WERI-Rb-1 (cell line): Measurements from ENCODE around the gene WDR11.

ENCODE experiments used
- DNase-seq: peaks from one replicate; pipeline ENCODE4 v3.0.0-alpha.2; 2020
- H3K27ac ChIP-seq: fragments of 250-450 bp; sonication (Bioruptor Pico); 2 replicates; pipeline ENCODE4 v1.5.1; 2020; ENCODE audit warnings: mild to moderate bottlenecking, moderate library complexity
- H3K27me3 ChIP-seq: fragments of 250-450 bp; sonication (Bioruptor Pico); 2 replicates; pipeline ENCODE4 v1.5.1; 2021; ENCODE audit warnings: mild to moderate bottlenecking, low read depth, moderate library complexity; ENCODE audit not compliant: insufficient read depth, severe bottlenecking
- H3K36me3 ChIP-seq: fragments of 250-450 bp; sonication (Bioruptor Pico); 2 replicates; pipeline ENCODE4 v1.5.1; 2020; ENCODE audit warnings: mild to moderate bottlenecking, moderate library complexity
- H3K4me3 ChIP-seq: 2 replicates; pipeline ENCODE4 v1.5.1; 2011; ENCODE audit warnings: low read depth, mild to moderate bottlenecking, control low read depth, low read length
- H3K9me3 ChIP-seq: fragments of 250-450 bp; sonication (Bioruptor Pico); 2 replicates; pipeline ENCODE4 v1.5.1; 2021; ENCODE audit warnings: mild to moderate bottlenecking, moderate library complexity; ENCODE audit not compliant: severe bottlenecking
- CTCF ChIP-seq: IDR thresholded peaks from 2 replicates; pipeline ENCODE4 v1.5.1; 2011; ENCODE audit warnings: low read depth, mild to moderate bottlenecking, control low read depth, inconsistent platforms, low read length

The WDR11 gene

DNA sequence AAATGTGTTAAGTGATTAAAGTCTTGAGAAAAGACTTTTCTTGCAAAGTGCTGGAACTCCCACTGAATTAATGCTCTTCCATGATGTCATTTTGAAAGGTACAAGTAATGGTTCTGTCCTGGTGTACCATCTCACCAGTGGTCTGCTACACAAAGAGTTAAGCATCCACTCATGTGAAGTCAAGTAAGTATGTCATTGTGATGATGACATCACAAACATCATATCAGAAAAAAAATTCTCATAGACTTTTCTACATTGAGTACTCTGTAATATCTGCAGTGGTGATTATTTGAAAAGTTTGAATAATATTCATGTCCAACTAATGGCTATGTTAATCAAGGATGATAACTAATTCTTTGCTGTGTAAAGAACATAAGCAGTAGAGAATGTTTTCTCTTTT lies 22.6 kb downstream of the WDR11 start:
- Histone ChIP-seq H3K27ac (no peak overlapping the region), H3K9me3 (no peaks in the 10 kb centered on the region), H3K4me3 (no peak overlapping the region), H3K36me3 (peaks cover 3% of the 10 kb centered on the region), H3K27me3 (no peaks in the 10 kb centered on the region)
- TF ChIP-seq CTCF: no peak
- no peak for DNase-seq

GRCh38 chr10:120883071-120883470 lies 31.9 kb downstream of the WDR11 start:
- Histone ChIP-seq H3K27me3 (no peaks in the 10 kb centered on the region), H3K4me3 (no peak overlapping the region), H3K36me3 (no peaks in the 10 kb centered on the region), H3K9me3 (no peaks in the 10 kb centered on the region), H3K27ac (no peak overlapping the region)
- no peak for TF ChIP-seq CTCF
- DNase-seq: no peak

DNA sequence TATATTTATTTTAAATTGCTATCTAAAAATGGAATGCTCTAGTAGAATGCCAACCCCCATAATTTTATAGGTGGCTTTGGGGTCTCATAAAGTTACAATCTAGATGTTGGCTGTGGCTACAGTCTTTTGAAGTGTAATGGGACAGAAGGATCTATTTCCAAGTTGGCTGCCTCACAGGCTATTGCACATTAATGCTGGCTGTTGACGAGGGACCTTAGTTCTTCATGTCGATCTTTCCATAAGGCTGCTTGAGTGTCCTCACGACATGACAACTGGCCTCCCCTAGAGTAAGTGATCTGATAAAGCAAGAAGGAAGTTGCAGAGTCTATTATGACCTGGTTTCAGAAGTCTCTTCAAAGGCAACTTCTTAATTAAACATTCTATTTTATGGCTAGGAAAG lies 36.3 kb downstream of the WDR11 start:
- Histone ChIP-seq H3K36me3 (no peaks in the 10 kb centered on the region; the same call in 1 of the 2 replicates), H3K27me3 (no peaks in the 10 kb centered on the region), H3K4me3 (no peak overlapping the region), H3K27ac (no peak overlapping the region), H3K9me3 (no peaks in the 10 kb centered on the region)
- no peak for TF ChIP-seq CTCF
- no peak for DNase-seq

- no peak overlapping the region for H3K4me3 ChIP-seq
- no peak for DNase-seq
- no peaks in the 10 kb centered on the region; the same call in 1 of the 2 replicates for H3K36me3 ChIP-seq
- no peaks in the 10 kb centered on the region for H3K27me3 ChIP-seq
- H3K9me3 ChIP-seq: no peaks in the 10 kb centered on the region
- no peak for TF ChIP-seq CTCF
- H3K27ac ChIP-seq: no peak overlapping the region
Measured at GRCh38 chr10:120891365-120891764, 40.2 kb downstream of the WDR11 start.

GRCh38 chr10:120894556-120894955 lies 43.4 kb downstream of the WDR11 start:
- no peaks in the 10 kb centered on the region for H3K9me3 ChIP-seq
- no peak overlapping the region for H3K4me3 ChIP-seq
- no peak for TF ChIP-seq CTCF
- no peaks in the 10 kb centered on the region for H3K27me3 ChIP-seq
- DNase-seq: no peak
- no peak overlapping the region for H3K27ac ChIP-seq
- H3K36me3 ChIP-seq: no peaks in the 10 kb centered on the region; the same call in 1 of the 2 replicates

DNA sequence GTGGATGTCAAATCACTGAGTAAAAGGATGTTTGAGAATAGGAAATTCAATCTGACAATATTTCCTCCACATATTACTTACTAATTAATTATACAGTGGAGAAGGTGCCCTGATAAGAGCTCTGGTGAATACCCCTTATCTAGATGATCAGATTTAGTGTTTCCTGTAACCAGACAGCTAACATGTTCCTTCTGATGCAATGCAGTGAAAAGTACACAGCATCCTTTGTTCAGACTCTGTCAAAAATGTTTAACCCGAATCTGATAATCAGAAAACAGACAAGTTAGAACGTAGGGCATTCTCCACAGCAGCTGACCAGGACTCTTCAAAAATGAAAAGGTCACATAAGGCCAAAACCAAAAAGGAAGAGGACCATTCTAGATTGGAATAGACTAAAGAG lies 46.2 kb downstream of the WDR11 start:
- H3K27ac ChIP-seq: no peak overlapping the region
- H3K36me3 ChIP-seq: peaks cover 3% of the 10 kb centered on the region; the same call in 1 of the 2 replicates
- H3K4me3 ChIP-seq: no peak overlapping the region
- H3K27me3 ChIP-seq: no peaks in the 10 kb centered on the region
- TF ChIP-seq CTCF: no peak
- no peak for DNase-seq
- no peaks in the 10 kb centered on the region for H3K9me3 ChIP-seq
